Loucy (cell line): ENCODE data around the gene AKAP6.

Source experiments
- CTCF ChIP-seq: fragments of 200-600 bp; sonication (generic); conservative IDR thresholded peaks from 2 replicates; pipeline ENCODE4 v1.5.1; 2014; ENCODE audit warnings: mild to moderate bottlenecking, antibody characterized with exemption, low read length
- EZH2phosphoT487 ChIP-seq: fragments of 200-600 bp; IDR thresholded peaks from 2 replicates; pipeline ENCODE4 v1.6.1; 2018; ENCODE audit warnings: antibody characterized with exemption, mild to moderate bottlenecking, moderate library complexity, borderline replicate concordance

GRCh38 chr14:32678088-32678487 is 349.0 kb downstream of the AKAP6 start:
- TF ChIP-seq CTCF (no peak), EZH2phosphoT487 (no peak)
